Stomach (tissue), 9 donors: ENCODE measurements around the gene TNNI3K. TPM values are rescaled to one million over a fixed set of nuclear protein-coding genes. Genes with fewer than 3 reads are reported as not detected.

ENCODE experiments used
- DNase-seq, 2 donors: peaks; one replicate each; pipeline versions ENCODE4 v3.0.0 to v3.0.0-alpha.2; 2013 to 2019
- H3K27ac ChIP-seq, 5 donors: fragments of 200-600 bp in 4 of 5; sonication (generic) in 4 of 5; one replicate each; pipeline ENCODE4 v1.5.1; 2013 to 2019; ENCODE audit warnings: mild to moderate bottlenecking in 1 of 5, moderate library complexity in 1 of 5
- H3K27me3 ChIP-seq, 3 donors: fragments of 200-600 bp; sonication (generic); one replicate each; pipeline ENCODE4 v1.5.1; 2017 to 2019; ENCODE audit warnings: mixed run types in 1 of 3
- H3K36me3 ChIP-seq, 4 donors: fragments of 200-600 bp; sonication (generic); 1 replicate in 3 of 4; 2 replicates in 1 of 4; pipeline ENCODE4 v1.5.1; 2016 to 2019
- H3K4me1 ChIP-seq, 4 donors: fragments of 200-600 bp; sonication (generic); one replicate each; pipeline ENCODE4 v1.5.1; 2016 to 2019
- H3K4me3 ChIP-seq, 4 donors: fragments of 200-600 bp; sonication (generic) in 3 of 4; one replicate each; pipeline ENCODE4 v1.5.1; 2016 to 2019; ENCODE audit warnings: mild to moderate bottlenecking in 1 of 4
- H3K9me3 ChIP-seq, 4 donors: fragments of 200-600 bp; sonication (generic); one replicate each; pipeline ENCODE4 v1.5.1; 2016 to 2019
- EP300 ChIP-seq: sonication (generic); formaldehyde crosslinking; IDR thresholded peaks from one replicate; pipeline ENCODE4 v1.6.1; 2017; ENCODE audit warnings: antibody characterized with exemption
- POLR2A ChIP-seq, 4 donors: fragments of 450-650 bp; IDR thresholded peaks; one replicate each; pipeline ENCODE4 v1.6.1; 2016; ENCODE audit warnings: antibody characterized with exemption in 4 of 4, control low read depth in 2 of 4, mild to moderate bottlenecking in 1 of 4, moderate library complexity in 1 of 4
- POLR2AphosphoS5 ChIP-seq, 3 donors: sonication (generic); formaldehyde crosslinking; IDR thresholded peaks; one replicate each; pipeline ENCODE4 v1.6.1; 2016; ENCODE audit warnings: antibody characterized with exemption in 3 of 3
- WGBS, 5 donors: extraction: QIAGEN DNeasy Blood & Tissue Kit in 3 of 5; methylation state at CpG; one replicate each; pipeline versions ENCODE4 v1.1.5 to v1.1.7; 2013 to 2018; 5-methylcytosine and 5-hydroxymethylcytosine counted together
- intact Hi-C: fragments of 100-400 bp; cut with DNase I; formaldehyde crosslinking; loops from one replicate; pipeline ENCODE4 v1.15.1; 2023; ENCODE audit warnings: low total_unique reads
- polyA plus RNA-seq, 3 donors: library from polyadenylated mRNA; stranded (reverse); fragments of 200-250 nt; gene quantifications; one replicate each; pipeline ENCODE4 v1.2.3, GENCODE V29; 2013
- total RNA-seq, 5 donors: library from RNA; depleted of rRNA; stranded (reverse); fragments of >200 nt; gene quantifications; one replicate each; pipeline versions ENCODE4 v1.1.0 to v1.2.3, GENCODE V29; 2014 to 2016
- TF ChIP-seq, protein P1 (sequence below), 7 experiments: fragments of 450-650 bp in 4 of 7; fragments of 200-600 bp in 3 of 7; sonication (generic) in 3 of 7; IDR thresholded peaks; one replicate each; pipeline ENCODE4 v1.5.1; 2016 to 2019; ENCODE audit warnings: antibody characterized with exemption in 7 of 7, control low read depth in 2 of 7, mild to moderate bottlenecking in 1 of 7
- donor health status: healthy with polysubstance abuse.
- donor health status: Bipolar disorder and iron deficiency.
- donor health status: healthy.

Gene TNNI3K
- total and polyA plus RNA-seq, 8 donors, result 0.25 to 7.0 (median 1.7) TPM; not detected in 4

DNA sequence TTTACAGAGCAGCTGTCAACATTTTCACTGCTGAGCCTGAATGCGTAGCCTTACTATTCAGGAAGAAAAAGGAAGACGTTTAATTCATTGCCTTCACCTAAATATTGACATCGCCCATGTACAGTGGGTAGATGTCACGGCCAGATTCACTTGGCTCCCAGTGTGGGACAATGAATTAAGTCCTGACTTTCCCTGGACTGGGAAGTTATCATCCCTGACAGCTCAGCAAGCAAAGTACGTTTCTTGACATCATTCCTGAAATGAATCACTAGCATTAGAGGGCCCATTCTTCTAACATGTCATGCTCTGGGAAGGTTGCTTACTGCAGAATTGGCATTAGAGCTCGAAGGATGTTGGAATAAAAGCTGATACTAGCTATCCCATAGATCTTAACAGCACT lies 239.4 kb downstream of the TNNI3K start:
- Histone ChIP-seq H3K36me3 (no peaks in the 10 kb centered on the region), H3K27ac (no peak overlapping the region), H3K4me3 (no peak overlapping the region), H3K27me3 (no peaks in the 10 kb centered on the region), H3K4me1 (peaks cover 0 to 7% (median 0%) of the 10 kb centered on the region in 4 donors), H3K9me3 (no peaks in the 10 kb centered on the region)
- peak in 1 of 2 donors; percentile 18 for DNase-seq
- intact Hi-C loops, result no loop called here
- TF ChIP-seq, protein P1, sequence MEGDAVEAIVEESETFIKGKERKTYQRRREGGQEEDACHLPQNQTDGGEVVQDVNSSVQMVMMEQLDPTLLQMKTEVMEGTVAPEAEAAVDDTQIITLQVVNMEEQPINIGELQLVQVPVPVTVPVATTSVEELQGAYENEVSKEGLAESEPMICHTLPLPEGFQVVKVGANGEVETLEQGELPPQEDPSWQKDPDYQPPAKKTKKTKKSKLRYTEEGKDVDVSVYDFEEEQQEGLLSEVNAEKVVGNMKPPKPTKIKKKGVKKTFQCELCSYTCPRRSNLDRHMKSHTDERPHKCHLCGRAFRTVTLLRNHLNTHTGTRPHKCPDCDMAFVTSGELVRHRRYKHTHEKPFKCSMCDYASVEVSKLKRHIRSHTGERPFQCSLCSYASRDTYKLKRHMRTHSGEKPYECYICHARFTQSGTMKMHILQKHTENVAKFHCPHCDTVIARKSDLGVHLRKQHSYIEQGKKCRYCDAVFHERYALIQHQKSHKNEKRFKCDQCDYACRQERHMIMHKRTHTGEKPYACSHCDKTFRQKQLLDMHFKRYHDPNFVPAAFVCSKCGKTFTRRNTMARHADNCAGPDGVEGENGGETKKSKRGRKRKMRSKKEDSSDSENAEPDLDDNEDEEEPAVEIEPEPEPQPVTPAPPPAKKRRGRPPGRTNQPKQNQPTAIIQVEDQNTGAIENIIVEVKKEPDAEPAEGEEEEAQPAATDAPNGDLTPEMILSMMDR (IDR thresholded peaks at IDR 0.05), result no peak
- TF ChIP-seq EP300 (no peak), POLR2AphosphoS5 (IDR thresholded peaks at IDR 0.05) (no peak), POLR2A (IDR thresholded peaks at IDR 0.05) (no peak)
- WGBS, 5 donors, result 56 to 74% (median 66%) methylated on average over 6 of the region's 6 CpGs

DNA sequence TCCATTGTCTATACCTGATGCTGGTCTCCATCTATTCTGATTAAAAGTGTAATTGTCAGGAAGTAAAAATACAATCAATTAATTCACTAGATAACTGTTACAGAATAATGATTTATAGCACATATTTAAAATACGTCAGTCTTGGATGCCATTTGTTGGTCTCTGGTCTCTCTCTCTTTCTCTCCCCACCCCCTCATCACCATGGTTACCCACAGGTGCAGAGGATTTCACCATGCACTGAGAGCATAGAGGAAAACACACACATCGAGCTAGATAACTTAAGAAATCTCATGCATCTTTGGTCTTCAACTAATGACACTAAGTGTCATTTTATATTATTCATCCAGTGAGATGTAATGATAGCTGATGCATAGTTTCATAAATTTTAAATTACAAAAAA lies 243.8 kb downstream of the TNNI3K start:
- Histone ChIP-seq H3K36me3 (no peaks in the 10 kb centered on the region), H3K4me1 (no peaks in the 10 kb centered on the region), H3K4me3 (no peak overlapping the region), H3K27me3 (no peaks in the 10 kb centered on the region), H3K9me3 (no peaks in the 10 kb centered on the region), H3K27ac (no peak overlapping the region)
- TF ChIP-seq, protein P1 (IDR thresholded peaks at IDR 0.05), result no peak
- TF ChIP-seq POLR2AphosphoS5 (IDR thresholded peaks at IDR 0.05) (no peak), EP300 (no peak), POLR2A (IDR thresholded peaks at IDR 0.05) (no peak)
- intact Hi-C loops, result no loop called here
- 46 to 82% (median 57%) methylated on average over 2 of the region's 2 CpGs for WGBS, 5 donors
- no peak for DNase-seq

DNA sequence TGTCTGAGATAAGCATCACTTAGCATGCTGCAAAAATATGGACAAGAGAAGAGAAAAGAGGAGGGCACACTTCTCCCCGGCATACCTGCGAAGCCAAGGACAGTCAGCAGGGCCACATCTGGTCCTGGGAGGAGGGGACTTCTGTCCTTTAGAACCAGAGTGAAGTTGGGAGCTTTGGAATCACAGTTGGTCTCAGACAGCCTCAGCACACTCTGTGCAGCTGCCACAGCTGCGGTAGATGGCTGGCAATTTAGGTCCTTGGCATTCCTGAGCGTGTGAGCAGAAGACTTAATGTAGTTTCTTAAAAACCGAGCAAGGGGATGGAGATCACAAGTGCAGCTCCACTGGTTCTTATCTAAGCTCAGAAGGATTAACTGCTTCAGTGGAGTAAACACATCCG lies 244.9 kb downstream of the TNNI3K start:
- no peaks in the 10 kb centered on the region for H3K9me3 ChIP-seq
- intact Hi-C loops, result no loop called here
- no peak overlapping the region for H3K4me3 ChIP-seq
- 55 to 80% (median 65%) methylated on average over 6 of the region's 6 CpGs for WGBS, 5 donors
- TF ChIP-seq, protein P1 (IDR thresholded peaks at IDR 0.05), result no peak
- no peak for TF ChIP-seq POLR2AphosphoS5 (IDR thresholded peaks at IDR 0.05)
- no peak for TF ChIP-seq POLR2A (IDR thresholded peaks at IDR 0.05)
- TF ChIP-seq EP300, result no peak
- no peaks in the 10 kb centered on the region for H3K36me3 ChIP-seq
- H3K4me1 ChIP-seq, result no peaks in the 10 kb centered on the region
- DNase-seq, result no peak
- H3K27ac ChIP-seq, result no peak overlapping the region
- H3K27me3 ChIP-seq, result no peaks in the 10 kb centered on the region

DNA sequence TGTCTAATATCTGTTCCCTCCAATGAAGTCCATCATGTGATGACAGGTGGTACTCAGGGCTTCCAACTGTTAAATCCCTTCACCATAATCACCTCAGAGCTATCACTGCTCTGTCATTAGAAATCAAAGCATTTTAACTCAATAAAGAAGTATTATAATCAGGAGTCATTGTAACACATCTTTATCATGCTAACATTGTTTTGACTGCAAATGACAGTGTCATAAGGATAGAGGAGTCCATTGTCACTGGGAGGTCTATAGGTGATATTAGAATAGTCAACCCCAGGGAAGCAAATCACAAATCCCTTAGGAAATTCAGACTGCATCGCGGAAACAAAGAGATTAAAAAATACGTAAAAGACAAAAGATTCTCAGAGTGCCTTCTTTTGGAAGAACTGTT lies 246.4 kb downstream of the TNNI3K start:
- intact Hi-C loops, result no loop called here
- H3K27me3 ChIP-seq, result no peaks in the 10 kb centered on the region
- no peak for TF ChIP-seq POLR2A (IDR thresholded peaks at IDR 0.05)
- TF ChIP-seq, protein P1 (IDR thresholded peaks at IDR 0.05), result no peak
- TF ChIP-seq POLR2AphosphoS5 (IDR thresholded peaks at IDR 0.05), result no peak
- no peak for TF ChIP-seq EP300
- DNase-seq, result no peak
- H3K9me3 ChIP-seq, result no peaks in the 10 kb centered on the region
- H3K36me3 ChIP-seq, result no peaks in the 10 kb centered on the region
- 70 to 91% (median 87%) methylated on average over 3 of the region's 3 CpGs for WGBS, 5 donors
- no peak overlapping the region for H3K27ac ChIP-seq
- H3K4me3 ChIP-seq, result no peak overlapping the region
- H3K4me1 ChIP-seq, result no peaks in the 10 kb centered on the region
